ENCODE data around the gene UCMA.

Gene UCMA

DNA sequence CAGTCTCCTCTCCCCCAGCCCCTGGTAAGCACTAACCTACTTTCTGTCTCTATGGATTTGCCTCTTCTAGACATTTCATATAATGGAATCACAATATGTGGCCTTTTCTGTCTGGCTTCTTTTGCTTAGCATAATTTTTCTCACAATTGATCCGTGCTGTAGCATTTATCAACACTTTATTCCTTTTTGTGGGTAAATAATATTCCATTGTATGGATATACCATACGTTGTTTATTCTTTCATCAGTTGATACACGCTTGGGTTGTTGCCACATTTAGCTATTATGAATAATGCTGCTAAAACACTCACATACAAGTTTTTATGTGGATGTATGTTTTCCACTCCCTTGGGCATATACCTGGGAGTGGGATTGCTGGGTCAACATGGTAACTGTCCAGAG, 47.0 kb downstream of the UCMA start:
- DNase-seq (ENCODE audit: low read depth in 2 of 2) = no peak

DNA sequence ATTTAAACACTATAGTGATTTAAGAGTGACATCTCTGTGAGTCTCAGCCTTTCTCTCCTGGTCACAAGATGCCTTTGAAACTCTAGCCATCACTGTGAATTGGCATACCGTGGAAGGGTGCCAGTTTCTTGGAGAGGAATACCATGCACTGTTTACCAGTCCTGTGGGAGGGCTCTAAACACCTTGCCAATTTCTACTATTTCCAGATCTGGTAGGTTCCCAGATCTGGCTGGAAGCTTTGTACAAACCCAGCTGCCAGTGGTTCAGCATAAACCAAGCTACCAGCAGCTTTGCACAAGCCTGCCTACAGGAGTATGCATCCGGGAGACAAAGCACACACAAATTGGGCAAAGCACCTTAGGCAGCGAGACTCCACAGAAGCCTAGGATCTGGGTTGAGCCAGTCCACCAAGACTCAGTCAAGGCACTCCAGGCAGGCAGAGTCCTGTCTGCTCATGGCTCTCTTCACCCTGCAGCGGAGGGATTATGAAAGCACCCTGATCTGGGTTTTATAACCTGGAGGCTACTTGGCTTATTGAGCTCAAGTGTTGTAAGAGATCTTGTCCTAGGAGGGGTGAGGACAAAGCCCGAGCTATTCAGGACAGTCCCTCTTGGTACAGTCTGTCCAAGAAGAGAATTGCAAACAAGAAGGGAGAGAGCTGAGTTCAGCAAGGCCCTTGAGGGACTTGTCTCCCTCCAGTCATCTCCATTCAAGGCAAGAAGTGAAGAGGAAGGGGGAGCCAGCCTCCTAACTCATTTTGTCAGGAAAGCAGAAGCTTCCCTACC, 49.3 kb downstream of the UCMA start:
- DNase-seq (ENCODE audit: low read depth in 2 of 2) = no peak

DNA sequence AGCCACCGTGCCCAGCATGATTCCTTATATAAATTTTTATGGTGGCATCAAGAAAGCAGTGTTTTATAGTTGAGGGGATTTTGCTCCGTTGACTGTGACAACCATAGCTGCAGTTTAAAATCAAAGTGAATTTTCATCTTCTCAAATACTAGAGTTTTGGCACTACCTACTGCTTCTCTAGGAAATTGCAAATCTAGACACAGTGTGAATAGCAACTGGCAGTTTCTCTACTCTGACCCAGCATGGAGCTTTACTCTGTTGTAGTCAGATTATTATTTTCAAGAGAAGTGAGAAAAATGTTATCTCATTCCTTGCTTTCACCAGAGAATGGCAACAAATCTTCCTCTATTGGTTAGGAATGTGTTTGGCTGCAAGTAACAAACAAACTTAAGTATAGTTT, 49.9 kb downstream of the UCMA start:
- no peak for DNase-seq (ENCODE audit: low read depth in 2 of 2)

DNA sequence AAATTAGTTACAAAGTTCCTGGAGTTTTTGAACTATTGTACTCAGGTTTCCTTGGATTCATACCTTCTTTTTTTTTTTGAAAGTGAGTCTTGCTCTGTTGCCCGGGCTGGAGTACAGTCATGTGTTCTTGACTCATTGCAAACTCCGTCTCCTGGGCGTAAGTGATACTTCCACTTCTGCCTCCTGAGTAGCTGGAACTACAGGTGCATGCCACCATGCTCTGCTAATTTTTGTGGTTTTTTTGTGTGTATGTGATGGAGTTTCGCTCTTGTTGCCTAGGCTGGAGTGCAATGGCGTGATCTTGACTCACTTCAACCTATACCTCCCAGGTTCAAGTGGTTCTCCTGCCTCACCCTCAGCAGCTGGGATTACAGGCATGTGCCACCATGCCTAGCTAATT, 50.5 kb downstream of the UCMA start:
- no peak for DNase-seq (ENCODE audit: low read depth in 2 of 2)

DNA sequence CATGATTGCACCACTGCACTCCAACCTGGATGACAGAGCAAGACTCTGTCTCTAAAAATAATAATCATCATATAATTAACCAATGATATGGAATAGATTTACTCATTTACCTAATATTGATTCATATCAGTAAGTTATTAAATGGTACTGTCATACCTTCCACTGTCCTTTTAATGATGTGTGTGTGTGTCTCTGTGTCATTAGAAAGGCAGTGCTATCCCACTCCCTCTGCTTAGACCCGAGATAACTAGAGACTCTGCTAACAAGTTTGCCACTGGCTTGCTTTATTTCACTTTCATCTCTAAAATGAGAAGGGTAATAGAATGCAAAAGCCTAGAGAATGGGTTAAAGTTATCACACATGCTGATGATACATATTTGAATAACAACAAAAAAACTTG, 51.8 kb downstream of the UCMA start:
- no peak for DNase-seq (ENCODE audit: low read depth in 2 of 2)

DNA sequence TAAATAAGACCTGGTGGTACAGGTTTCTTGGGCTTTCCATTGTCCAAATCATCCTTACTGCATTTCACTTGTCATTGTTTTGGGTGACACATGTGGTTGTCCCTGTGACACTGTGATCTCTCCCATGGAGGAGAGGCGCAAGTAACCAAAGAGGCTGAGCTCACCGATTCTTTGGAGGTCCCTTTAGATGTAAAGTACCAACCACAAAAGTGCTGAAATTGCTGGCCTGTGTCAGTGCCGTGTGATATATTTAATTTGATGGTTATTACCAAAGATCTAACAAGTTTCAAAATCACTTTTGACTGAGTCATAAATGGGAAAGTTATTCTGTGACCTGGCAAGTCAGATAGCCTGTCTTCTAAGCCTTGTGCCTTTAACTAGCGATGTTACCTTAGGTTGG, 53.4 kb downstream of the UCMA start:
- DNase-seq (ENCODE audit: low read depth in 2 of 2) = no peak

DNA sequence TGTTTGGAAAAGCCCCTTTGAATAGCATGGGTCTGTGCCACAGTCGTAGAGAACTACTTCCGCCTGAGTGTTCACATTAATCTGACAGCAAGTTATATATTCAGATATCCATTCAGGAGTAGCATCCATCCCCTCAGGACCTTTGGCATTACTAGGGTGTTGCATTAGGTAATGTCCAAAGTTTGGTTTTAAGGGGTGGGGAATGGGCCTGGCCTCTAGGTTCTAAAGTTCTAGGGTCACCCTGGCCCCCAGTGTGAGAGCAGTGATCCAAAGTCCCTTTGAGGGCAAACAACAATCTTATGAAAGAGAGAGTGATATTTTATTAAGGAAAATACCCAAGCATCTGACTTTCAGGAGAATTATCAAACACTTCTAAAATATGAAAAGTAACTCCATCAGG, 60.6 kb downstream of the UCMA start:
- no peak for DNase-seq (ENCODE audit: low read depth in 2 of 2)
